Measurements from ENCODE around the gene DYNLT1. TPM values are rescaled to one million over a fixed set of nuclear protein-coding genes. Genes with fewer than 3 reads are reported as not detected.

The DYNLT1 gene
- total RNA-seq, 2 donors from 2014 or later, result 82.3 to 89.8 TPM

DNA sequence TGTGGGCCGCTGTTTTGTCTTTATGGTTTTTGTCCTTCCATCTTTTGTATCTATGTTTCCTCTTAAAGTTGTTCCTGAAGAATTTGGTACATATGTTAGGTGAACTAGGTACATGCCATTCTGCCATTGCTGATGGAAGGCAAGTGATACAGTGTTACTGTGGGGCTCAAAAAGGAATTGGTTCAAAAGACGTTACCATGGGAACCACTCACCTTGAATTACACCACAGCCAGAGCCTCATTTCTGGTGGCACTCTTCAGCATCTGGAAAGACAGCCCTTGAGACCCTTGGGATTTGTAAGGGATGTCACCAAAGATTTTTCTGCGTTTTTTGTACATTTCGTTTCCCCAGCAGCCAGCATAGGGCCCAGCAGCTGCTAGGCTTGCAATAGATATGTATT is 52.7 kb downstream of the DYNLT1 start:
- ATAC-seq (replicated peaks), result no peak
- no peaks in the 10 kb centered on the region for H3K27me3 Mint-ChIP-seq
- H3K27ac Mint-ChIP-seq, result peak overlapping the region; percentile 66
- H3K4me3 Mint-ChIP-seq, result no peak overlapping the region
- H3K4me1 Mint-ChIP-seq, result no peaks in the 10 kb centered on the region
- no peaks in the 10 kb centered on the region for H3K9me3 Mint-ChIP-seq
- H3K36me3 Mint-ChIP-seq (ENCODE audit: low read depth), result peaks cover 99% of the 10 kb centered on the region

DNA sequence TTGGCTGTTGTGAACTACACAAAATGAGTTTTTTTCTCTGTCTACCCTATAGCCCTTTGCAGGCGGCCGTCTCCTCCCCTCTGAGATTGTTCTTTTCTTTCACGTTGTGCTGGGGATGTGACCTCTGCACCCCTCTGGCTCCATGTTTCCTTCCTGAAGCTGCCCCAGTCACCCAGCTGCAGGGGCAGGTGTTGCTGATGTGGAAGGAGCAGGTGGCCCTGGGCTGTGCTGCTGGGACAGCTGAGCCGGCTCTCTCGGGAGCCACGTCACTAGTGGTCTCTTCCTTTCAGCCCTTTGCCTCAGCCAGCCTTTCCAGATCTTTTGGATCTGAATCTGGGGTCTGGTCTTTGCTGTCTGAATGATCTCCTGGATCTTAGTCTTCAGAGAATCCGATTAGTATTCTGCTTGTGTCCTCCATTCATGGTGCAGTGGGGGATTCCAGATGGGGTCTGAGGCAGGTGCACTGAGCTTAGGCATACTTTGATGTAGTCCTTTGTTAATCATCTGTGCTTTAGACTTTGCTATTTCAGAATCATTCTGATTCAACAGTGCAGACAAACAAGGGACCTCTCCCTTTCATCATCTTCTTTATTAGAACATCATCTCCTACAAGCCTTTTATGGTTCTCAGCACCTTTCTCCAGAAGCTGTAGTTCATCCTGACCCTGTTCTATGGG is 53.3 kb downstream of the DYNLT1 start:
- Mint-ChIP-seq H3K36me3 (ENCODE audit: low read depth) (peaks cover 99% of the 10 kb centered on the region), H3K27ac (peak overlapping the region; percentile 66)

DNA sequence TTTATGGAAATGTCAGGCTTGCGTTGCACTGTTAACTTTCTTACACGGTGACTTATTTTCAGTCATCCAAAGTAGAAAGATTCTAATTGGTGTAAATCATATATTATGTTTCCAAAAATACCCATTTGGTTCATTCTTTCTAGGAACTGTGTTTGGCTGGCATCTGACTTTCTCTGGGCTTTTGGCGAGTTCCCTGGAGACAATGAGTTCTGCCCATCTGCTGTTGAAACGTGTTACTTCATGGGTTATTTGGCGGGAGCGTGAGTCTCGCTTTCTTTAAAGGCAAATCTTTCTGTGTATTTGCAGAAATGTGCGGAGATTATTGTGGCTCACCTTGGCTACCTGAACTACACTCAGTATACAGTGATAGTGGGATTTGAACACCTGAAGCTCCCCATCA is 55.2 kb downstream of the DYNLT1 start:
- H3K4me3 Mint-ChIP-seq, result no peak overlapping the region
- H3K27ac Mint-ChIP-seq, result peak overlapping the region; percentile 54
- H3K27me3 Mint-ChIP-seq, result no peaks in the 10 kb centered on the region
- no peak for ATAC-seq (replicated peaks)
- no peaks in the 10 kb centered on the region for H3K9me3 Mint-ChIP-seq
- no peaks in the 10 kb centered on the region for H3K4me1 Mint-ChIP-seq
- H3K36me3 Mint-ChIP-seq (ENCODE audit: low read depth), result peaks cover 99% of the 10 kb centered on the region

More for the DNA sequence above, 53.3 kb downstream of the DYNLT1 start:
- H3K27me3 Mint-ChIP-seq, result no peaks in the 10 kb centered on the region
- no peaks in the 10 kb centered on the region for H3K9me3 Mint-ChIP-seq
- no peaks in the 10 kb centered on the region for H3K4me1 Mint-ChIP-seq
- peak; percentile 32 for ATAC-seq (replicated peaks)
- H3K4me3 Mint-ChIP-seq, result no peak overlapping the region

DNA sequence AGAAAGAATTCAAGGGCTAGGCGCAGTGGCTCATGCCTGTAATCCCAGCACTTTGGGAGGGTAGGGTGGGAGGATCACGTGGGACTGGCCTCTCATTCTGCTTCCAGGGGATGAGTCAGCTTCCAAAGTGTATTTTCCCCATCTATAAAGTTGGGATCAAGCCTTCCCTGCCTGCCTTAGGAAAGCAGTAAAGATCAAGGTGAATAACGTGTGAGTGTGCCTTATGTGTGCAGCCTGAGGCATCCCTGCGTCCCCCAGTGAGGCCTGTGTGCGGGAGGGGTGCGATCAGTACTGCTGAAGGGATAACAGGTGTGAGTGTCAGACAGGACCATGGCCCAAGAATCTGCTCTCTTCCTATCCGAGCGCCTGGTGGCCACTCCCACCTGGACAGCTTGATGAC is 57.9 kb downstream of the DYNLT1 start:
- H3K36me3 Mint-ChIP-seq (ENCODE audit: low read depth), result peaks cover 100% of the 10 kb centered on the region
- no peaks in the 10 kb centered on the region for H3K4me1 Mint-ChIP-seq
- no peak for ATAC-seq (replicated peaks)
- no peak overlapping the region for H3K4me3 Mint-ChIP-seq
- H3K27ac Mint-ChIP-seq, result no peak overlapping the region
- no peaks in the 10 kb centered on the region for H3K9me3 Mint-ChIP-seq
- no peaks in the 10 kb centered on the region for H3K27me3 Mint-ChIP-seq

Other genes starting within 250 kb of the DYNLT1 start
- gene TMEM181, start 84.7 kb downstream of the DYNLT1 start, total RNA-seq, result 10 to 100 TPM; 11.8 to 16.4 TPM
- 100 to 1,000 TPM; 118 to 331 TPM for gene SYTL3, start 5.3 kb upstream of the DYNLT1 start, total RNA-seq
- 100 to 1,000 TPM; 159 to 212 TPM for gene EZR, start 174.6 kb upstream of the DYNLT1 start, total RNA-seq